GM23248 (cell line): ENCODE results near the gene PPP2R2D. TPM values are rescaled to one million over a fixed set of nuclear protein-coding genes. Genes with fewer than 3 reads are reported as not detected.

Experiments used
- DNase-seq: peaks from one replicate; pipeline ENCODE4 v3.0.0-alpha.2; 2015
- H2AFZ ChIP-seq: fragments of 200-600 bp; sonication (generic); 2 replicates; pipeline ENCODE4 v1.6.1; 2016; ENCODE audit warnings: antibody characterized with exemption
- H3F3A ChIP-seq: fragments of 200-600 bp; sonication (generic); 2 replicates; pipeline ENCODE4 v1.6.1; 2016; ENCODE audit warnings: mild to moderate bottlenecking, antibody characterized with exemption, mixed run types; ENCODE audit not compliant: insufficient read depth
- H3K27ac ChIP-seq: fragments of 200-600 bp; sonication (generic); 2 replicates; pipeline ENCODE4 v1.5.1; 2016; ENCODE audit warnings: mild to moderate bottlenecking
- H3K27me3 ChIP-seq: fragments of 200-600 bp; sonication (generic); replicated peaks from 2 replicates; pipeline ENCODE4 v1.6.1; 2016; ENCODE audit warnings: mild to moderate bottlenecking; ENCODE audit not compliant: insufficient read depth
- H3K36me3 ChIP-seq: fragments of 200-600 bp; sonication (generic); 2 replicates; pipeline ENCODE4 v1.6.1; 2016; ENCODE audit warnings: low read depth, mild to moderate bottlenecking
- H3K4me1 ChIP-seq: fragments of 200-600 bp; sonication (generic); 2 replicates; pipeline ENCODE4 v1.6.1; 2016; ENCODE audit warnings: mild to moderate bottlenecking; ENCODE audit not compliant: insufficient read depth
- H3K4me2 ChIP-seq: fragments of 200-600 bp; sonication (generic); one replicate; pipeline ENCODE4 v1.6.1; 2016; ENCODE audit warnings: mild to moderate bottlenecking; ENCODE audit not compliant: unreplicated experiment
- H3K4me3 ChIP-seq: fragments of 200-600 bp; sonication (generic); 2 replicates; pipeline ENCODE4 v1.5.1; 2016; ENCODE audit warnings: mild to moderate bottlenecking
- H3K79me2 ChIP-seq: fragments of 200-600 bp; sonication (generic); 2 replicates; pipeline ENCODE4 v1.6.1; 2016; ENCODE audit warnings: mild to moderate bottlenecking; ENCODE audit not compliant: insufficient read depth
- H3K9ac ChIP-seq: fragments of 200-600 bp; sonication (generic); 2 replicates; pipeline ENCODE4 v1.6.1; 2016; ENCODE audit warnings: mild to moderate bottlenecking
- H3K9me2 ChIP-seq: fragments of 200-600 bp; sonication (generic); 2 replicates; pipeline ENCODE4 v1.6.1; 2016; ENCODE audit warnings: mixed run types, mild to moderate bottlenecking, moderate library complexity; ENCODE audit not compliant: insufficient read depth
- H3K9me3 ChIP-seq: fragments of 200-600 bp; sonication (generic); one replicate; pipeline ENCODE4 v1.6.1; 2017; ENCODE audit warnings: low read depth
- H4K20me1 ChIP-seq: fragments of 200-600 bp; sonication (generic); 2 replicates; pipeline ENCODE4 v1.6.0; 2016; ENCODE audit not compliant: insufficient read depth
- EZH2 ChIP-seq: fragments of 200-600 bp; sonication (generic); IDR thresholded peaks from 2 replicates; pipeline ENCODE4 v1.6.1; 2018; ENCODE audit warnings: antibody characterized with exemption, mild to moderate bottlenecking; ENCODE audit not compliant: insufficient read depth, poor library complexity, severe bottlenecking
- EZH2phosphoT487 ChIP-seq: fragments of 200-600 bp; sonication (generic); IDR thresholded peaks from 2 replicates; pipeline ENCODE4 v1.6.1; 2018; ENCODE audit warnings: antibody characterized with exemption, moderate library complexity, mild to moderate bottlenecking, low read depth; ENCODE audit not compliant: insufficient read depth
- WGBS, 2 experiments: methylation state at CpG; one replicate each; pipeline ENCODE4 v1.1.6; 2015 to 2017; ENCODE audit warnings: low lambda C conversion rate in 2 of 2, low coverage in 1 of 2; ENCODE audit errors: missing lambda C conversion rate in 2 of 2; 5-methylcytosine and 5-hydroxymethylcytosine counted together
- in situ Hi-C: fragments of 300-500 bp; cut with MboI; formaldehyde crosslinking; loops from 2 replicates; pipeline ENCODE4 v1.15.0; 2020
- polyA plus RNA-seq: library from polyadenylated mRNA; unstranded; fragments of >200 nt; fragmentation: Nextera tagmentation; extraction: Ambion mirVana; gene quantifications from 2 replicates; pipeline ENCODE4 v1.2.1, GENCODE V29; 2016
- total RNA-seq: library from RNA; depleted of rRNA; stranded (reverse); fragments of >200 nt; shearing (Covaris generic); gene quantifications from 2 replicates; pipeline ENCODE4 v1.2.3, GENCODE V29; 2014

Gene PPP2R2D
- total and polyA plus RNA-seq, 2 experiments from 2014 or later, result 18.5 to 26.2 TPM

- Histone ChIP-seq H3K4me2 (peak overlapping the region; percentile 90), H3K27ac (peak overlapping the region; percentile 49), H3K9me2 (no peaks in the 10 kb centered on the region), H4K20me1 (peaks cover 49% of the 10 kb centered on the region), H2AFZ (no peak overlapping the region), H3K4me1 (peaks cover 23% of the 10 kb centered on the region), H3K79me2 (peaks cover 74% of the 10 kb centered on the region), H3K36me3 (no peaks in the 10 kb centered on the region; the same call in 1 of the 2 replicates), H3K9me3 (no peaks in the 10 kb centered on the region), H3F3A (peaks cover 31% of the 10 kb centered on the region), H3K4me3 (peak overlapping the region; percentile 92), H3K27me3 (no peaks in the 10 kb centered on the region), H3K9ac (peak overlapping the region; percentile 90)
- in situ Hi-C loops, result no loop called here
- no peak for DNase-seq
- TF ChIP-seq EZH2, result no peak
- TF ChIP-seq EZH2phosphoT487, result no peak
- 39 to 47% methylated on average over 7 of the region's 7 CpGs for WGBS, 2 experiments
Measured at GRCh38 chr10:131979336-131979735, 78.5 kb downstream of the PPP2R2D start.

- Histone ChIP-seq H3K4me2 (peak overlapping the region; percentile 90), H3F3A (peaks cover 28% of the 10 kb centered on the region), H3K4me1 (peaks cover 23% of the 10 kb centered on the region), H3K4me3 (peak overlapping the region; percentile 92), H2AFZ (no peak overlapping the region), H3K9ac (peak overlapping the region; percentile 90), H3K9me3 (no peaks in the 10 kb centered on the region), H3K27me3 (no peaks in the 10 kb centered on the region), H3K27ac (peak overlapping the region; percentile 49), H3K79me2 (peaks cover 69% of the 10 kb centered on the region), H3K36me3 (no peaks in the 10 kb centered on the region; the same call in 1 of the 2 replicates), H3K9me2 (no peaks in the 10 kb centered on the region), H4K20me1 (peaks cover 46% of the 10 kb centered on the region)
- 1 to 2% methylated on average over 30 of the region's 30 CpGs for WGBS, 2 experiments
- in situ Hi-C loops, result no loop called here
- DNase-seq, result peak; percentile 75
- TF ChIP-seq EZH2phosphoT487, result no peak
- no peak for TF ChIP-seq EZH2
Measured at GRCh38 chr10:131979821-131980270, 79.0 kb downstream of the PPP2R2D start.

GRCh38 chr10:131980321-131980720, 79.5 kb downstream of the PPP2R2D start:
- Histone ChIP-seq H3K27ac (peak overlapping the region; percentile 49), H3K27me3 (no peaks in the 10 kb centered on the region), H3K9me3 (no peaks in the 10 kb centered on the region), H3K36me3 (no peaks in the 10 kb centered on the region), H3K4me2 (peak overlapping the region; percentile 90), H3F3A (peaks cover 25% of the 10 kb centered on the region), H3K4me1 (peaks cover 23% of the 10 kb centered on the region), H3K9me2 (no peaks in the 10 kb centered on the region), H4K20me1 (peaks cover 41% of the 10 kb centered on the region), H3K9ac (peak overlapping the region; percentile 90), H3K79me2 (peaks cover 64% of the 10 kb centered on the region), H3K4me3 (peak overlapping the region; percentile 92), H2AFZ (no peak overlapping the region)
- no peak for DNase-seq
- in situ Hi-C loops, result no loop called here
- TF ChIP-seq EZH2phosphoT487, result no peak
- TF ChIP-seq EZH2, result no peak
- 60 to 66% methylated on average over 8 of the region's 8 CpGs for WGBS, 2 experiments

GRCh38 chr10:131980761-131981428, 80.1 kb downstream of the PPP2R2D start:
- H3K4me3 ChIP-seq, result peak overlapping the region; percentile 92
- H3K4me2 ChIP-seq, result peak overlapping the region; percentile 90
- H3F3A ChIP-seq, result peaks cover 25% of the 10 kb centered on the region
- peaks cover 23% of the 10 kb centered on the region for H3K4me1 ChIP-seq
- in situ Hi-C loops, result no loop called here
- 1 to 2% methylated on average over 31 of the region's 31 CpGs for WGBS, 2 experiments
- peak overlapping the region; percentile 37 for H3K27ac ChIP-seq
- peak; percentile 48 for DNase-seq
- H4K20me1 ChIP-seq, result peaks cover 35% of the 10 kb centered on the region
- H2AFZ ChIP-seq, result peak overlapping the region; percentile 52
- no peaks in the 10 kb centered on the region for H3K9me3 ChIP-seq
- peaks cover 58% of the 10 kb centered on the region for H3K79me2 ChIP-seq
- no peaks in the 10 kb centered on the region for H3K36me3 ChIP-seq
- H3K9me2 ChIP-seq, result no peaks in the 10 kb centered on the region
- peak overlapping the region; percentile 90 for H3K9ac ChIP-seq
- no peak for TF ChIP-seq EZH2phosphoT487
- TF ChIP-seq EZH2, result no peak
- H3K27me3 ChIP-seq, result no peaks in the 10 kb centered on the region
